Loucy (cell line): ENCODE data around the gene MCC.

ENCODE experiments used
- H2AFZ ChIP-seq: fragments of 200-600 bp; sonication (generic); 2 replicates; pipeline ENCODE4 v1.6.0; 2016; ENCODE audit warnings: antibody characterized with exemption, mild to moderate bottlenecking, low read length, moderate library complexity
- H3F3A ChIP-seq: fragments of 200-600 bp; 2 replicates; pipeline ENCODE4 v1.6.0; 2016; ENCODE audit warnings: antibody characterized with exemption, low read depth, mild to moderate bottlenecking
- H3K27me3 ChIP-seq: fragments of 200-600 bp; sonication (generic); 2 replicates; pipeline ENCODE4 v1.6.1; 2014; ENCODE audit warnings: low read length, mild to moderate bottlenecking; ENCODE audit not compliant: insufficient read depth, poor library complexity, severe bottlenecking
- H3K36me3 ChIP-seq: fragments of 200-600 bp; sonication (generic); 2 replicates; pipeline ENCODE4 v1.6.1; 2016; ENCODE audit warnings: low read length; ENCODE audit not compliant: insufficient read depth
- H3K4me1 ChIP-seq: fragments of 200-600 bp; sonication (generic); 2 replicates; pipeline ENCODE4 v1.5.1; 2014; ENCODE audit warnings: low read length, mild to moderate bottlenecking; ENCODE audit not compliant: insufficient read depth, poor library complexity, severe bottlenecking
- H3K4me2 ChIP-seq: fragments of 200-600 bp; sonication (generic); 2 replicates; pipeline ENCODE4 v1.6.0; 2014; ENCODE audit warnings: antibody characterized with exemption, low read length, low read depth, mild to moderate bottlenecking; ENCODE audit not compliant: poor library complexity, severe bottlenecking
- H3K4me3 ChIP-seq: fragments of 200-600 bp; sonication (generic); 2 replicates; pipeline ENCODE4 v1.5.1; 2014; ENCODE audit warnings: low read length, mild to moderate bottlenecking, mixed read lengths; ENCODE audit not compliant: poor library complexity, severe bottlenecking
- H3K79me2 ChIP-seq: fragments of 200-600 bp; sonication (generic); 2 replicates; pipeline ENCODE4 v1.6.1; 2014; ENCODE audit warnings: low read length; ENCODE audit not compliant: insufficient read depth
- H3K9ac ChIP-seq: fragments of 200-600 bp; sonication (generic); 2 replicates; pipeline ENCODE4 v1.6.0; 2014; ENCODE audit warnings: mild to moderate bottlenecking, low read depth, low read length, moderate library complexity; ENCODE audit not compliant: poor library complexity, severe bottlenecking
- H3K9me2 ChIP-seq: fragments of 200-600 bp; sonication (generic); replicated peaks from 2 replicates; pipeline ENCODE4 v1.6.1; 2016; ENCODE audit warnings: low read depth, low read length, mixed read lengths
- H3K9me3 ChIP-seq: fragments of 200-600 bp; sonication (generic); 2 replicates; pipeline ENCODE4 v1.6.1; 2014; ENCODE audit warnings: mild to moderate bottlenecking, antibody characterized with exemption, low read length, low read depth; ENCODE audit not compliant: insufficient read depth
- H4K20me1 ChIP-seq: fragments of 200-600 bp; sonication (generic); 2 replicates; pipeline ENCODE4 v1.6.0; 2014; ENCODE audit warnings: antibody characterized with exemption, low read length, mild to moderate bottlenecking; ENCODE audit not compliant: insufficient read depth, poor library complexity, severe bottlenecking
- EZH2phosphoT487 ChIP-seq: fragments of 200-600 bp; IDR thresholded peaks from 2 replicates; pipeline ENCODE4 v1.6.1; 2018; ENCODE audit warnings: antibody characterized with exemption, mild to moderate bottlenecking, moderate library complexity, borderline replicate concordance
- TF ChIP-seq, protein P1 (sequence below): fragments of 200-600 bp; sonication (generic); conservative IDR thresholded peaks from 2 replicates; pipeline ENCODE4 v1.5.1; 2014; ENCODE audit warnings: mild to moderate bottlenecking, antibody characterized with exemption, low read length

The MCC gene

DNA sequence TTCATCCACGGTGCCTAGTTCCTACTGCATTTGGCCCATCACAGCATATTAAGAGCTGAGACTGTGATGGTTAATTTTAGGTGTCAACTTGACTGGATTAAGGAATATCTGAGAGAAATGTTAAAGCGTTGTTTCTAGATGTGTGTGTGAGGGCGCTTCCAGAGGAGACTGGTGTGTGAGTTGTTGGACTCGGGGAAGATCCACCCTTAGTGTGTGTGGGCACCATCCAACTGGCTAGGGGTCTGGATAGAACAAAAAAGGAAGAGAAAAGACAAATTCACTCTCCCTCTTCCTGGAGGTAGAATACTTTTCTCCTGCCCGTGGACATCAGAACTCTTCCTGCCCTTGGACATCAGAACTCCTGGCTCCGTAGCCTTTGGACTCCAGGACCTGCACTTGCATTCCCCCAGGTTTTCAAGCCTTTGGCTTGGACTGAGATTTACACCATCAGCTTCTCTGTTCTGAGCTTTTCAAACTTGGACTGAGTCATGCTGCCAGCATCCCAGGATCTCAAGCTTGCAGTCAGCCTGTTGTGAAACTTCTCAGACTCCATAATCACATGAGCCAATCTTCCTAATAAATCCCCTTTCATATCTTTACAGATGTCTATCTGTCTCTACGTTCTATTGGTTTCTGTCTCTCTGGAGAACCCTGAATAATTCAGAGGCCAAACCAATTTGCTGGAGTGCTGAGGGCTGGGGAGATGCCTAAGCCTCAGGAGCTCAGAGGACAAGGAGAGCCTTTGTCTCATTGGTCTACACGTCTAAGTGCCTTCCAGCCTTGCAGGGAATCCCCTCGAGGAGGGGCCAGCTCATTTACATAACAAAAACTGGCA is 347.2 kb downstream of the MCC start:
- Histone ChIP-seq H4K20me1 (no peaks in the 10 kb centered on the region), H3K79me2 (no peaks in the 10 kb centered on the region), H3K4me1 (no peaks in the 10 kb centered on the region), H3K4me3 (no peak overlapping the region), H3K27me3 (no peaks in the 10 kb centered on the region), H3F3A (no peaks in the 10 kb centered on the region), H2AFZ (no peak overlapping the region), H3K4me2 (no peak overlapping the region), H3K9me2 (no peaks in the 10 kb centered on the region), H3K9me3 (no peaks in the 10 kb centered on the region), H3K9ac (no peak overlapping the region), H3K36me3 (no peaks in the 10 kb centered on the region)
- TF ChIP-seq, protein P1, sequence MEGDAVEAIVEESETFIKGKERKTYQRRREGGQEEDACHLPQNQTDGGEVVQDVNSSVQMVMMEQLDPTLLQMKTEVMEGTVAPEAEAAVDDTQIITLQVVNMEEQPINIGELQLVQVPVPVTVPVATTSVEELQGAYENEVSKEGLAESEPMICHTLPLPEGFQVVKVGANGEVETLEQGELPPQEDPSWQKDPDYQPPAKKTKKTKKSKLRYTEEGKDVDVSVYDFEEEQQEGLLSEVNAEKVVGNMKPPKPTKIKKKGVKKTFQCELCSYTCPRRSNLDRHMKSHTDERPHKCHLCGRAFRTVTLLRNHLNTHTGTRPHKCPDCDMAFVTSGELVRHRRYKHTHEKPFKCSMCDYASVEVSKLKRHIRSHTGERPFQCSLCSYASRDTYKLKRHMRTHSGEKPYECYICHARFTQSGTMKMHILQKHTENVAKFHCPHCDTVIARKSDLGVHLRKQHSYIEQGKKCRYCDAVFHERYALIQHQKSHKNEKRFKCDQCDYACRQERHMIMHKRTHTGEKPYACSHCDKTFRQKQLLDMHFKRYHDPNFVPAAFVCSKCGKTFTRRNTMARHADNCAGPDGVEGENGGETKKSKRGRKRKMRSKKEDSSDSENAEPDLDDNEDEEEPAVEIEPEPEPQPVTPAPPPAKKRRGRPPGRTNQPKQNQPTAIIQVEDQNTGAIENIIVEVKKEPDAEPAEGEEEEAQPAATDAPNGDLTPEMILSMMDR: no peak
- no peak for TF ChIP-seq EZH2phosphoT487

DNA sequence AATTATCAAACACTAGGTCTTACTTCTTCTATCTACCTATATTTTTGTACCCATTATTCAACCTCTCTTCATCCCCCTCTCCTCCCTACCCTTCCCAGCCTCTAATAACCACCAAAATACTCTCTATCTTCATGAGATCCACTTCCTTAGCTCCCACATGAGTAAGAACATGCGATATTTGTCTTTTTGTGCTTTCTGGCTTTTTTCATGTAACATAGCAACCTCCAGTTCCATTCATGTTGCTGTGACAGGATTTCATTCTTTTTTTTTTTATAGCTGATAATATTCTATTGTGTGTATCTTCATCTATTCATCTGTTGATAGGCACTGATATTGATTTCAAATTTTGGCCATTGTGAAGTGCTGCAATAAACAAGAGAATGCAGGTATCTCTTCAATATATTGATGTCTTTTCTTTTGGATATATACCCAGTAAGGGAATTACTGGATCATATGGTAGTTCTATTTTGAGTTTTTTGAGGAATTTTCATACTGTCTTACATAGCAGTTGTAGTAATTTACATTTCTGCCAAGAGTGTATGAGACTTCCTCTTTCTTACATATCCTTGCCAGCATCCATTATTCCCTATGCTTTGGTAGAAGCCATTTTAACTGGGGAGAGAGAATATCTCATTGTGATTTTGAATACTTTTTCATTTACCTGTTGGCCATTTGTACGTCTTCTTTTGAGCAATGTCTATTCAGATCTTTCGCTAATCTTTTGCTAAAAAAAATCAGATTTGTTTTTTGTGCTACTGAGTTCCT is 354.9 kb downstream of the MCC start:
- Histone ChIP-seq H3K9me2 (no peaks in the 10 kb centered on the region), H3K4me2 (no peak overlapping the region), H3K4me3 (no peak overlapping the region), H3F3A (no peaks in the 10 kb centered on the region), H3K4me1 (no peaks in the 10 kb centered on the region), H2AFZ (no peak overlapping the region), H3K36me3 (no peaks in the 10 kb centered on the region), H3K9ac (no peak overlapping the region), H3K27me3 (no peaks in the 10 kb centered on the region), H3K79me2 (no peaks in the 10 kb centered on the region), H4K20me1 (no peaks in the 10 kb centered on the region), H3K9me3 (no peaks in the 10 kb centered on the region)
- TF ChIP-seq EZH2phosphoT487: no peak
- TF ChIP-seq, protein P1: no peak

DNA sequence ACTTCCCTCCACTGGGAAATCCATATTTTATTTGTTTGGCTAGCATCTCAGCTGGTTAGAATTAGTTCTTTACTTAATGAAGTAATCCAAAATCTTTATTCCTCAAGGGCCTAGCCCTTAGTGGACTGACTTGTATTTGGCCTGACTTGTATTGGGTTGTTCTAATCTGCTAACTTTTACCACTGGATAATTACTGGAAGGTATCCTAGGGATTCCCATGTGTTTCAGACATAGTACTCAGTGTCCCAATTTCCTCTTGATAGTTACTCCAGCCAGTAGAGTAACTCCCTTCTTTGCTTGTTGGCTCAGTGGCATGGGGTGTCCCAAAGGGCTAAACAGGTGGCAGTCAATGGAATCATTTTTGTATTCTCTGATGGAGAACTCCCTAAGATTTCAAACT is 355.7 kb downstream of the MCC start:
- no peaks in the 10 kb centered on the region for H3K79me2 ChIP-seq
- TF ChIP-seq, protein P1: no peak
- H3K27me3 ChIP-seq: no peaks in the 10 kb centered on the region

More for the DNA sequence above, 355.7 kb downstream of the MCC start:
- Histone ChIP-seq H3K9me3 (no peaks in the 10 kb centered on the region), H2AFZ (no peak overlapping the region), H3K4me1 (no peaks in the 10 kb centered on the region), H4K20me1 (no peaks in the 10 kb centered on the region), H3K36me3 (no peaks in the 10 kb centered on the region), H3K4me3 (no peak overlapping the region), H3F3A (no peaks in the 10 kb centered on the region), H3K4me2 (no peak overlapping the region), H3K9me2 (no peaks in the 10 kb centered on the region), H3K9ac (no peak overlapping the region)
